GM12878 (cell line): ENCODE data around the gene GAREM1. TPM values are rescaled to one million over a fixed set of nuclear protein-coding genes. Genes with fewer than 3 reads are reported as not detected.

ENCODE experiments used
- ATAC-seq: fragments of 200-7000 bp; cut with Tn5 transposase; 3 replicates; pipeline ENCODE4 v1.9.1; 2020; ENCODE audit warnings: mild to moderate bottlenecking, moderate library complexity
- BruUV-seq: library from RNA; stranded (reverse); fragments of 400-500 nt; replicated peaks from 2 replicates; lab custom pipeline; 2021; lab: Mats Ljungman, UMichigan
- CTCF ChIA-PET: fragments of 300-600 bp; sonication (Branson Sonifier 250); formaldehyde crosslinking; extraction: SDS; loops from one replicate; lab custom pipeline; 2021; ENCODE audit warnings: inconsistent platforms; lab: Yijun Ruan, JAX
- POLR2A ChIA-PET: fragments of 350-600 bp; formaldehyde crosslinking; extraction: SDS; loops from one replicate; lab custom pipeline; 2021; ENCODE audit warnings: inconsistent platforms; lab: Charles Lee
- RAD21 ChIA-PET: fragments of 300-600 bp; sonication (Branson Sonifier 250); formaldehyde crosslinking; loops from one replicate; lab custom pipeline; 2023; ENCODE audit warnings: antibody characterized with exemption; ENCODE audit not compliant: unreplicated experiment; lab: Charles Lee
- SMC1A ChIA-PET: fragments of 300-600 bp; sonication (Branson Sonifier 250); formaldehyde crosslinking; loops from one replicate; lab custom pipeline; 2023; ENCODE audit not compliant: unreplicated experiment, uncharacterized antibody; lab: Charles Lee
- DNase-seq: peaks from one replicate; pipeline ENCODE4 v3.0.0-alpha.2; 2011; ENCODE audit warnings: low read depth, low spot score
- FAIRE-seq: peaks from 3 replicates; lab custom pipeline; 2011; peaks lifted over from hg19 to GRCh38; lab: Jason Lieb, UNC
- H2AFZ ChIP-seq: 2 replicates; pipeline ENCODE4 v1.6.0; 2011; ENCODE audit warnings: low read depth, low read length, control low read depth; ENCODE audit not compliant: control insufficient read depth
- H3K27ac ChIP-seq: 2 replicates; pipeline ENCODE4 v1.5.1; 2011; ENCODE audit warnings: control low read depth; ENCODE audit not compliant: control insufficient read depth, insufficient read depth
- H3K27me3 ChIP-seq, 2 experiments: replicated peaks in 1 of 2; 2 replicates each; pipeline versions ENCODE4 v1.6.0 to v1.6.1; 2011; ENCODE audit warnings: low read length in 1 of 2; ENCODE audit not compliant: control insufficient read depth in 2 of 2, insufficient read depth in 2 of 2
- H3K36me3 ChIP-seq, 2 experiments: 2 replicates each; pipeline ENCODE4 v1.5.1; 2011; ENCODE audit warnings: low read length in 1 of 2; ENCODE audit not compliant: control insufficient read depth in 2 of 2, insufficient read depth in 2 of 2
- H3K4me1 ChIP-seq: 2 replicates; pipeline ENCODE4 v1.6.1; 2011; ENCODE audit warnings: mild to moderate bottlenecking, low read length, moderate library complexity, mixed read lengths; ENCODE audit not compliant: control insufficient read depth, insufficient read depth
- H3K4me2 ChIP-seq: 2 replicates; pipeline ENCODE4 v1.6.0; 2011; ENCODE audit warnings: control low read depth; ENCODE audit not compliant: control insufficient read depth, insufficient read depth
- H3K4me3 ChIP-seq: fragments of 200-600 bp; sonication (generic); 2 replicates; pipeline ENCODE4 v1.5.1; 2016
- H3K79me2 ChIP-seq: 2 replicates; pipeline ENCODE4 v1.6.0; 2011; ENCODE audit warnings: low read length; ENCODE audit not compliant: control insufficient read depth, insufficient read depth
- H3K9ac ChIP-seq: 2 replicates; pipeline ENCODE4 v1.8.0; 2011; ENCODE audit warnings: low read length, control low read depth, mixed read lengths; ENCODE audit not compliant: control insufficient read depth, insufficient read depth
- H3K9me3 ChIP-seq: replicated peaks from 3 replicates; pipeline ENCODE4 v1.5.1; 2011; ENCODE audit warnings: mild to moderate bottlenecking, low read length; ENCODE audit not compliant: control insufficient read depth, insufficient read depth
- H4K20me1 ChIP-seq: 2 replicates; pipeline ENCODE4 v1.6.0; 2011; ENCODE audit not compliant: control insufficient read depth, insufficient read depth
- HDAC6 ChIP-seq: fragments of 200-600 bp; sonication (generic); IDR thresholded peaks from one replicate; pipeline ENCODE4 v1.8.0; 2017; ENCODE audit warnings: antibody characterized with exemption; ENCODE audit not compliant: unreplicated experiment
- KAT2A ChIP-seq: conservative IDR thresholded peaks from 2 replicates; pipeline ENCODE4 v1.6.1; 2011; ENCODE audit warnings: low read depth, low read length; ENCODE audit not compliant: control insufficient read depth
- NFIC ChIP-seq: IDR thresholded peaks from 2 replicates; pipeline ENCODE4 v1.6.1; 2012; ENCODE audit warnings: low read depth, mild to moderate bottlenecking, inconsistent platforms, low read length, moderate library complexity
- NR2C1 ChIP-seq: fragments of 450-650 bp; IDR thresholded peaks from 2 replicates; pipeline ENCODE4 v1.6.1; 2017; ENCODE audit warnings: antibody characterized with exemption, mild to moderate bottlenecking, moderate library complexity
- SMAD5 ChIP-seq: IDR thresholded peaks from 2 replicates; pipeline ENCODE4 v1.6.1; 2016; ENCODE audit warnings: antibody characterized with exemption, low read depth
- SMARCA5 ChIP-seq: fragments of 450-650 bp; IDR thresholded peaks from 2 replicates; pipeline ENCODE4 v1.6.1; 2017; ENCODE audit warnings: mild to moderate bottlenecking
- SMC3 ChIP-seq: IDR thresholded peaks from 2 replicates; pipeline ENCODE4 v1.6.1; 2011; ENCODE audit warnings: low read length, improper control_type of control experiment, borderline replicate concordance
- SREBF1 ChIP-seq: IDR thresholded peaks from 2 replicates; pipeline ENCODE4 v1.6.1; 2012; ENCODE audit warnings: mild to moderate bottlenecking, low read length
- SUPT20H ChIP-seq: IDR thresholded peaks from 2 replicates; pipeline ENCODE4 v1.6.1; 2011; ENCODE audit warnings: low read depth, mild to moderate bottlenecking, low read length, moderate library complexity, borderline replicate concordance; ENCODE audit not compliant: control insufficient read depth
- TAF1 ChIP-seq: IDR thresholded peaks from 2 replicates; pipeline ENCODE4 v1.6.1; 2011; ENCODE audit warnings: mild to moderate bottlenecking, low read depth, low read length, borderline replicate concordance
- TBL1XR1 ChIP-seq: IDR thresholded peaks from 2 replicates; pipeline ENCODE4 v1.6.1; 2012; ENCODE audit warnings: low read depth, low read length, improper control_type of control experiment
- ZSCAN29 ChIP-seq: fragments of 450-650 bp; IDR thresholded peaks from 2 replicates; pipeline ENCODE4 v1.6.1; 2017; ENCODE audit warnings: mild to moderate bottlenecking, moderate library complexity
- WGBS: methylation state at CpG from one replicate; pipeline ENCODE4 v1.1.6; 2016; ENCODE audit warnings: low lambda C conversion rate; ENCODE audit not compliant: insufficient replicate concordance, insufficient coverage; ENCODE audit errors: missing lambda C conversion rate; 5-methylcytosine and 5-hydroxymethylcytosine counted together
- in situ Hi-C: fragments of 300-500 bp; cut with MboI; formaldehyde crosslinking; loops from 9 replicates; pipeline ENCODE4 v1.14.3; 2018; ENCODE audit warnings: mixed read lengths
- intact Hi-C: fragments of 100-400 bp; cut with micrococcal nuclease; formaldehyde crosslinking; loops from one replicate; pipeline ENCODE4 v1.14.2; 2022; ENCODE audit not compliant: unreplicated experiment
- polyA plus RNA-seq, 11 experiments: library from polyadenylated mRNA; depleted of rRNA in 4 of 11; unstranded in 6 of 11; stranded (reverse) in 5 of 11; fragments of >200 nt; fragmentation: Nextera tagmentation in 4 of 11; fragmentation: Illumina TruSeq in 1 of 11; extraction: Ambion mirVana in 4 of 11; extraction: Trizol in 1 of 11; gene quantifications; 1 replicate in 1 of 11; 2 replicates in 10 of 11; pipeline versions ENCODE4 v1.2.1 to v1.2.3, GENCODE V29; 2011 to 2016; ENCODE audit warnings: inconsistent platforms in 2 of 11, missing spikeins in 2 of 11, low read depth in 1 of 11
- total RNA-seq, 4 experiments: library from RNA; depleted of rRNA in 3 of 4; stranded (reverse); fragments of >200 nt in 3 of 4; fragmentation: Illumina TruSeq in 1 of 4; extraction: Trizol in 1 of 4; gene quantifications; 2 replicates each; pipeline versions ENCODE4 v1.2.1 to v1.2.3, GENCODE V29; 2013 to 2021
- TF ChIP-seq, protein P1 (sequence below): fragments of 450-650 bp; IDR thresholded peaks from 2 replicates; pipeline ENCODE4 v1.6.1; 2014; ENCODE audit warnings: mild to moderate bottlenecking

The GAREM1 gene
- total and polyA plus RNA-seq, 10 of the 15 experiments (the other 5 are each of a cell fraction or from before 2014, with no cell fraction given) = 0.05 to 0.29 (median 0.05) TPM; not detected in 7

DNA sequence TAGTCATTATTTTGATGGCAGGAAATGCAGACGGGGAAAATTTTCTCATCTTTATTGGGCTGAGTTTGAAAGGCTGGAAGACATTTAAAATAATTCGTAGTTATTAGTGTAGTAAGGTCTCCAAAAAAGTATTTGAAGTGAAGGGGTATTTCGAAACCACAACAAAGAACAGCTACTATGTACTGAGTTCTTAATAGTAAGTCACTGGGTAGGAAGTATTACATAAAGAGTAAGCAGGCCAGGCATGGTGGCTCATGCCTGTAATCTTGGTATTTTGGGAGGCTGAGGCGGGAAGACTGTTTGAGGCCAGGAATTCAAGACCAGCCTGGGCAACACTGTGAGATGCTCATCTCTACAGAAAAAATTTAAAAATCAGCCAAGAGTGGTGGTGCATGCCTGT, 167.3 kb downstream of the GAREM1 start:
- intact Hi-C loops = no loop called here
- BruUV-seq = no TSS peak
- H3K4me3 ChIP-seq = no peak overlapping the region
- no peaks in the 10 kb centered on the region for H3K79me2 ChIP-seq
- no peaks in the 10 kb centered on the region for H3K9me3 ChIP-seq
- POLR2A ChIA-PET = no interaction called here
- no peak for ATAC-seq
- CTCF ChIA-PET = interaction anchor here (0.9 to 1.2 kb wide), 2 partner anchors 14 to 32 kb away, joined by 3 read pairs; no protein-coding TSS in a partner anchor
- no peaks in the 10 kb centered on the region for H3K36me3 ChIP-seq
- no peak overlapping the region for H3K27ac ChIP-seq
- 0 out of 2 replicates have a peak, but pooled peaks cover 4% of the 10 kb centered on the region for H3K4me1 ChIP-seq
- TF ChIP-seq TAF1 (no peak), SREBF1 (no peak), NR2C1 (no peak), SUPT20H (no peak), NFIC (no peak), HDAC6 (no peak), TBL1XR1 (no peak), SMC3 (no peak), KAT2A (no peak), ZSCAN29 (no peak), SMAD5 (no peak), SMARCA5 (no peak)
- TF ChIP-seq, protein P1, sequence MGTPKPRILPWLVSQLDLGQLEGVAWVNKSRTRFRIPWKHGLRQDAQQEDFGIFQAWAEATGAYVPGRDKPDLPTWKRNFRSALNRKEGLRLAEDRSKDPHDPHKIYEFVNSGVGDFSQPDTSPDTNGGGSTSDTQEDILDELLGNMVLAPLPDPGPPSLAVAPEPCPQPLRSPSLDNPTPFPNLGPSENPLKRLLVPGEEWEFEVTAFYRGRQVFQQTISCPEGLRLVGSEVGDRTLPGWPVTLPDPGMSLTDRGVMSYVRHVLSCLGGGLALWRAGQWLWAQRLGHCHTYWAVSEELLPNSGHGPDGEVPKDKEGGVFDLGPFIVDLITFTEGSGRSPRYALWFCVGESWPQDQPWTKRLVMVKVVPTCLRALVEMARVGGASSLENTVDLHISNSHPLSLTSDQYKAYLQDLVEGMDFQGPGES = no peak
- DNase-seq = no peak
- SMC1A ChIA-PET = interaction anchor here (2.0 kb wide), 1 partner anchor 15 kb away, joined by 6 read pairs; no protein-coding TSS in a partner anchor
- no peaks in the 10 kb centered on the region for H4K20me1 ChIP-seq
- in situ Hi-C loops = no loop called here
- no peak overlapping the region for H3K9ac ChIP-seq
- H3K4me2 ChIP-seq = no peak overlapping the region
- FAIRE-seq = no peak
- no peaks in the 10 kb centered on the region for H3K27me3 ChIP-seq
- RAD21 ChIA-PET = no interaction called here
- 16% methylated on average over 4 of the region's 4 CpGs for WGBS
- no peak overlapping the region for H2AFZ ChIP-seq
